A673 (cell line): ENCODE data around the gene SMAD3.

Experiments
- CTCF ChIP-seq: fragments of 300-800, 200-600 bp; sonication (generic); conservative IDR thresholded peaks from 2 replicates; pipeline ENCODE4 v1.5.1; 2017; ENCODE audit warnings: low read depth, mild to moderate bottlenecking, antibody characterized with exemption, low read length, moderate library complexity, mixed read lengths
- EZH2 ChIP-seq: fragments of 200-600 bp; sonication (generic); IDR thresholded peaks from 2 replicates; pipeline ENCODE4 v1.6.1; 2017; ENCODE audit warnings: borderline replicate concordance, low read depth, mild to moderate bottlenecking, mixed read lengths, antibody characterized with exemption, low read length; ENCODE audit not compliant: poor library complexity, severe bottlenecking

GRCh38 chr15:67207555-67208207, 142.3 kb downstream of the SMAD3 start:
- TF ChIP-seq CTCF: no peak
- TF ChIP-seq EZH2: no peak
